ENCODE data around the gene THTPA.

GRCh38 chr14:23558346-23559009 is 2.4 kb downstream of the THTPA start:
- TF ChIP-seq FOXP2 (optimal IDR thresholded peaks at IDR 0.05; ENCODE audit: borderline replicate concordance, extremely low read depth, extremely low read length, insufficient read depth) (no peak), SIN3A (IDR thresholded peaks at IDR 0.05; ENCODE audit: borderline replicate concordance, insufficient read depth, low read length) (no peak), TAF1 (IDR thresholded peaks at IDR 0.05; ENCODE audit: borderline replicate concordance, insufficient read depth, low read length) (no peak), REST (IDR thresholded peaks at IDR 0.05; ENCODE audit: insufficient read depth in 1 of 2, low read depth in 2 of 2, low read length in 2 of 2) (no peak)

Measured in PFSK-1 (cell line).